IMR-90 (cell line): ENCODE measurements around the gene MAFG. TPM values are rescaled to one million over a fixed set of nuclear protein-coding genes. Genes with fewer than 3 reads are reported as not detected.

ENCODE experiments used
- ATAC-seq: fragments of 200-7000 bp; cut with Tn5 transposase; 2 replicates; pipeline ENCODE4 v1.9.1; 2020; ENCODE audit warnings: low read depth, mild to moderate bottlenecking, moderate library complexity
- BruUV-seq: library from RNA; stranded (reverse); fragments of 400-500 nt; replicated peaks from 2 replicates; lab custom pipeline; 2021; lab: Mats Ljungman, UMichigan
- CTCF ChIA-PET: fragments of 300-600 bp; formaldehyde crosslinking; extraction: SDS; loops from one replicate; lab custom pipeline; 2021; ENCODE audit warnings: antibody characterized with exemption; lab: Yijun Ruan, JAX
- POLR2A ChIA-PET: fragments of 300-600 bp; sonication (Branson Sonifier 250); formaldehyde crosslinking; loops from one replicate; lab custom pipeline; 2022; ENCODE audit warnings: antibody characterized with exemption; ENCODE audit not compliant: unreplicated experiment; lab: Charles Lee
- DNase-seq: peaks from one replicate; pipeline ENCODE4 v3.0.0; 2013
- H2AFZ ChIP-seq: replicated peaks from 2 replicates; pipeline ENCODE3; 2013; ENCODE audit warnings: low read length, mild to moderate bottlenecking; ENCODE audit not compliant: poor library complexity
- H2AK5ac ChIP-seq: 2 replicates; pipeline ENCODE4 v1.6.1; 2013; ENCODE audit warnings: low read depth, low read length, inconsistent platforms
- H2AK9ac ChIP-seq: replicated peaks from 2 replicates; pipeline ENCODE3; 2013; ENCODE audit warnings: mild to moderate bottlenecking, low read depth, low read length, moderate library complexity; ENCODE audit not compliant: poor library complexity
- H2BK120ac ChIP-seq: 2 replicates; pipeline ENCODE4 v1.6.1; 2013; ENCODE audit warnings: low read depth, low read length, inconsistent platforms
- H2BK15ac ChIP-seq: 3 replicates; pipeline ENCODE4 v1.6.1; 2013; ENCODE audit warnings: low read depth, low read length, inconsistent platforms
- H2BK20ac ChIP-seq: 2 replicates; pipeline ENCODE4 v1.6.1; 2013; ENCODE audit warnings: low read depth, mild to moderate bottlenecking, inconsistent platforms, low read length, moderate library complexity
- H2BK5ac ChIP-seq: 2 replicates; pipeline ENCODE4 v1.6.1; 2013; ENCODE audit warnings: mild to moderate bottlenecking, low read depth, low read length, inconsistent platforms; ENCODE audit not compliant: poor library complexity, severe bottlenecking
- H3K14ac ChIP-seq: replicated peaks from 2 replicates; pipeline ENCODE4 v1.6.1; 2013; ENCODE audit warnings: low read depth, low read length, inconsistent platforms
- H3K18ac ChIP-seq: 2 replicates; pipeline ENCODE4 v1.6.1; 2013; ENCODE audit warnings: low read depth, low read length, control low read depth
- H3K23ac ChIP-seq: 2 replicates; pipeline ENCODE4 v1.6.1; 2013; ENCODE audit warnings: low read depth, low read length, inconsistent platforms
- H3K27ac ChIP-seq: 2 replicates; pipeline ENCODE4 v1.5.1; 2013; ENCODE audit warnings: mild to moderate bottlenecking, control low read depth, low read length; ENCODE audit not compliant: insufficient read depth
- H3K27me3 ChIP-seq: 2 replicates; pipeline ENCODE4 v1.6.1; 2013; ENCODE audit warnings: low read length; ENCODE audit not compliant: control insufficient read depth, insufficient read depth
- H3K36me3 ChIP-seq: 2 replicates; pipeline ENCODE4 v1.6.1; 2013; ENCODE audit warnings: low read length, mixed read lengths; ENCODE audit not compliant: control insufficient read depth, insufficient read depth
- H3K4ac ChIP-seq: 2 replicates; pipeline ENCODE4 v1.6.1; 2013; ENCODE audit warnings: low read depth, low read length, inconsistent platforms
- H3K4me1 ChIP-seq: 2 replicates; pipeline ENCODE4 v1.6.1; 2013; ENCODE audit warnings: low read length, mixed read lengths; ENCODE audit not compliant: control insufficient read depth, insufficient read depth
- H3K4me2 ChIP-seq: 2 replicates; pipeline ENCODE4 v1.6.1; 2013; ENCODE audit warnings: low read depth, mild to moderate bottlenecking, control low read depth, low read length, moderate library complexity
- H3K4me3 ChIP-seq: 2 replicates; pipeline ENCODE4 v1.5.1; 2013; ENCODE audit warnings: low read depth, mild to moderate bottlenecking, control low read depth, low read length, moderate library complexity; ENCODE audit not compliant: insufficient read depth
- H3K56ac ChIP-seq: 2 replicates; pipeline ENCODE4 v1.6.1; 2013; ENCODE audit warnings: low read length, inconsistent platforms; ENCODE audit not compliant: insufficient read depth; ENCODE audit errors: extremely low read depth
- H3K79me1 ChIP-seq, 2 experiments: 2 replicates each; pipeline ENCODE4 v1.6.1; 2013; ENCODE audit warnings: low read length in 2 of 2, inconsistent platforms in 1 of 2, low read depth in 1 of 2
- H3K9ac ChIP-seq: 2 replicates; pipeline ENCODE4 v1.6.1; 2013; ENCODE audit warnings: low read depth, low read length, control low read depth
- H3K9me1 ChIP-seq: 2 replicates; pipeline ENCODE4 v1.6.1; 2013; ENCODE audit warnings: low read length, inconsistent platforms; ENCODE audit not compliant: insufficient read depth
- H3K9me3 ChIP-seq: 2 replicates; pipeline ENCODE4 v1.6.1; 2013; ENCODE audit warnings: low read length; ENCODE audit not compliant: control insufficient read depth, insufficient read depth
- H4K20me1 ChIP-seq: 2 replicates; pipeline ENCODE4 v1.6.1; 2013; ENCODE audit warnings: low read length, inconsistent platforms; ENCODE audit not compliant: insufficient read depth
- H4K5ac ChIP-seq: 2 replicates; pipeline ENCODE4 v1.6.1; 2013; ENCODE audit warnings: mild to moderate bottlenecking, low read depth, low read length, control low read depth
- H4K8ac ChIP-seq, 2 experiments: 2 replicates each; pipeline ENCODE4 v1.6.1; 2013; ENCODE audit warnings: low read depth in 2 of 2, low read length in 2 of 2, control low read depth in 1 of 2, inconsistent platforms in 1 of 2
- H4K91ac ChIP-seq: 2 replicates; pipeline ENCODE4 v1.6.1; 2013; ENCODE audit warnings: low read depth, low read length, inconsistent platforms; ENCODE audit not compliant: insufficient read depth
- BHLHE40 ChIP-seq: fragments of 150-350 bp; IDR thresholded peaks from 2 replicates; pipeline ENCODE4 v1.6.1; 2016; ENCODE audit warnings: mild to moderate bottlenecking, low read depth, low read length
- CEBPB ChIP-seq: IDR thresholded peaks from 2 replicates; pipeline ENCODE4 v1.6.1; 2012; ENCODE audit warnings: low read depth, low read length, improper control_type of control experiment
- ELK1 ChIP-seq: fragments of 150-350 bp; IDR thresholded peaks from 2 replicates; pipeline ENCODE4 v1.6.1; 2016; ENCODE audit warnings: low read depth, mild to moderate bottlenecking, low read length, moderate library complexity, borderline replicate concordance
- FOS ChIP-seq: fragments of 150-350 bp; IDR thresholded peaks from 2 replicates; pipeline ENCODE4 v1.6.1; 2016; ENCODE audit warnings: low read depth, low read length
- MXI1 ChIP-seq: IDR thresholded peaks from 2 replicates; pipeline ENCODE4 v1.6.1; 2012; ENCODE audit warnings: low read depth, mild to moderate bottlenecking, low read length, moderate library complexity, borderline replicate concordance
- NFE2L2 ChIP-seq: fragments of 150-350 bp; IDR thresholded peaks from 2 replicates; pipeline ENCODE4 v1.6.1; 2016; ENCODE audit warnings: low read depth, mild to moderate bottlenecking, low read length
- POLR2A ChIP-seq: IDR thresholded peaks from 2 replicates; pipeline ENCODE4 v1.6.1; 2012; ENCODE audit warnings: mild to moderate bottlenecking, low read depth, low read length
- RAD21 ChIP-seq: IDR thresholded peaks from 2 replicates; pipeline ENCODE4 v1.6.1; 2012; ENCODE audit warnings: low read length, improper control_type of control experiment
- RCOR1 ChIP-seq: IDR thresholded peaks from 2 replicates; pipeline ENCODE4 v1.6.1; 2012; ENCODE audit warnings: mild to moderate bottlenecking, low read length, improper control_type of control experiment; ENCODE audit not compliant: insufficient replicate concordance
- SMC3 ChIP-seq: fragments of 150-350 bp; IDR thresholded peaks from 2 replicates; pipeline ENCODE4 v1.6.1; 2016; ENCODE audit warnings: low read depth, mild to moderate bottlenecking, antibody characterized with exemption, low read length, moderate library complexity
- WGBS, 2 experiments: methylation state at CpG; one replicate each; pipeline versions ENCODE4 v1.1.5 to v1.1.7; 2013; ENCODE audit warnings: missing lambda C conversion rate in 2 of 2; ENCODE audit not compliant: insufficient read length in 1 of 2; ENCODE audit errors: extremely low coverage in 2 of 2; 5-methylcytosine and 5-hydroxymethylcytosine counted together
- dilution Hi-C: fragments of 300-500 bp; cut with HindIII; formaldehyde crosslinking; loops from one replicate; pipeline ENCODE4 v1.14.3; 2018; ENCODE audit warnings: low sequenced_read_pairs; ENCODE audit not compliant: unreplicated experiment
- in situ Hi-C: fragments of 300-500 bp; cut with MboI; formaldehyde crosslinking; loops from 3 replicates; pipeline ENCODE4 v1.14.3; 2019; ENCODE audit warnings: low sequenced_read_pairs, inconsistent platforms, mixed read lengths
- intact Hi-C: fragments of 100-400 bp; cut with micrococcal nuclease; formaldehyde crosslinking; loops from 2 replicates; pipeline ENCODE4 v1.10.0; 2022
- polyA plus RNA-seq, 3 experiments: library from polyadenylated mRNA; depleted of rRNA; stranded (reverse); fragments of >200 nt; gene quantifications; 2 replicates each; pipeline ENCODE4 v1.2.3, GENCODE V29; 2012; ENCODE audit warnings: low replicate concordance in 1 of 3
- total RNA-seq: library from RNA; depleted of rRNA; stranded (reverse); fragments of >200 nt; gene quantifications from 2 replicates; pipeline ENCODE4 v1.2.3, GENCODE V29; 2012
- TF ChIP-seq, protein P1 (sequence below): conservative IDR thresholded peaks from 2 replicates; pipeline ENCODE4 v1.5.1; 2012; ENCODE audit warnings: mild to moderate bottlenecking, low read depth, low read length, improper control_type of control experiment

The MAFG gene
- total and polyA plus RNA-seq, 2 of the 4 experiments (the other 2 are of a cell fraction): 6.1 to 15.4 TPM

- TF ChIP-seq ELK1 (no peak), BHLHE40 (no peak), RCOR1 (no peak), SMC3 (no peak), CEBPB (no peak), RAD21 (no peak), POLR2A (no peak), NFE2L2 (no peak), MXI1 (no peak), FOS (no peak)
- TF ChIP-seq, protein P1, sequence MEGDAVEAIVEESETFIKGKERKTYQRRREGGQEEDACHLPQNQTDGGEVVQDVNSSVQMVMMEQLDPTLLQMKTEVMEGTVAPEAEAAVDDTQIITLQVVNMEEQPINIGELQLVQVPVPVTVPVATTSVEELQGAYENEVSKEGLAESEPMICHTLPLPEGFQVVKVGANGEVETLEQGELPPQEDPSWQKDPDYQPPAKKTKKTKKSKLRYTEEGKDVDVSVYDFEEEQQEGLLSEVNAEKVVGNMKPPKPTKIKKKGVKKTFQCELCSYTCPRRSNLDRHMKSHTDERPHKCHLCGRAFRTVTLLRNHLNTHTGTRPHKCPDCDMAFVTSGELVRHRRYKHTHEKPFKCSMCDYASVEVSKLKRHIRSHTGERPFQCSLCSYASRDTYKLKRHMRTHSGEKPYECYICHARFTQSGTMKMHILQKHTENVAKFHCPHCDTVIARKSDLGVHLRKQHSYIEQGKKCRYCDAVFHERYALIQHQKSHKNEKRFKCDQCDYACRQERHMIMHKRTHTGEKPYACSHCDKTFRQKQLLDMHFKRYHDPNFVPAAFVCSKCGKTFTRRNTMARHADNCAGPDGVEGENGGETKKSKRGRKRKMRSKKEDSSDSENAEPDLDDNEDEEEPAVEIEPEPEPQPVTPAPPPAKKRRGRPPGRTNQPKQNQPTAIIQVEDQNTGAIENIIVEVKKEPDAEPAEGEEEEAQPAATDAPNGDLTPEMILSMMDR: no peak
- no peak overlapping the region for H4K8ac ChIP-seq
- H4K5ac ChIP-seq: no peak overlapping the region
- in situ Hi-C loops: no loop called here
- H3K4me1 ChIP-seq: peaks cover 10% of the 10 kb centered on the region
- no peak overlapping the region for H2BK15ac ChIP-seq
- no peak for ATAC-seq
- TSS peak; percentile 93 for BruUV-seq
- H3K56ac ChIP-seq: no peak overlapping the region
- peaks cover 11% of the 10 kb centered on the region for H4K20me1 ChIP-seq
- no peak overlapping the region for H2AFZ ChIP-seq
- WGBS, 2 experiments: no CpG with 5 or more reads among the region's 9 CpGs
- H3K4ac ChIP-seq: no peak overlapping the region
- H2BK5ac ChIP-seq: no peak overlapping the region
- H3K4me2 ChIP-seq: no peak overlapping the region
- peak overlapping the region; percentile 52 for H2AK9ac ChIP-seq
- H3K27ac ChIP-seq: no peak overlapping the region
- H3K23ac ChIP-seq: no peak overlapping the region
- peaks cover 18 to 49% of the 10 kb centered on the region in 2 experiments for H3K79me1 ChIP-seq
- H3K27me3 ChIP-seq: no peaks in the 10 kb centered on the region
- dilution Hi-C loops: no loop called here
- H3K4me3 ChIP-seq: no peak overlapping the region
- CTCF ChIA-PET: no interaction called here
- H3K36me3 ChIP-seq: peaks cover 27% of the 10 kb centered on the region; the same call in 1 of the 2 replicates
- no peak overlapping the region for H2BK120ac ChIP-seq
- no peak overlapping the region for H2BK20ac ChIP-seq
- no peak overlapping the region for H3K18ac ChIP-seq
- H3K9ac ChIP-seq: no peak overlapping the region
- intact Hi-C loops: no loop called here
- POLR2A ChIA-PET: no interaction called here
- peaks cover 8% of the 10 kb centered on the region for H3K9me1 ChIP-seq
- H3K14ac ChIP-seq: no peak overlapping the region; the same call in 1 of the 2 replicates
- no peak overlapping the region for H4K91ac ChIP-seq
- H3K9me3 ChIP-seq: no peaks in the 10 kb centered on the region
- no peak overlapping the region for H2AK5ac ChIP-seq
- DNase-seq: no peak
Observed at GRCh38 chr17:81932333-81932983, 4.9 kb upstream of the MAFG start.
